Kidney epithelial cell (primary cell): Measurements from ENCODE around the gene PLXNA4. TPM values are rescaled to one million over a fixed set of nuclear protein-coding genes. Genes with fewer than 3 reads are reported as not detected.
A peak's percentile ranks its signal among the peaks of the same experiment; 100 is the strongest.

Experiments
- DNase-seq: peaks from one replicate; pipeline ENCODE4 v3.0.0-alpha.2; 2010; ENCODE audit warnings: low read depth
- H3K27me3 ChIP-seq: 2 replicates; pipeline ENCODE4 v1.6.0; 2011; ENCODE audit warnings: low read length; ENCODE audit not compliant: control insufficient read depth, insufficient read depth
- H3K36me3 ChIP-seq: 2 replicates; pipeline ENCODE4 v1.5.1; 2011; ENCODE audit warnings: low read length; ENCODE audit not compliant: control insufficient read depth, insufficient read depth
- H3K4me3 ChIP-seq: 2 replicates; pipeline ENCODE4 v1.5.1; 2011; ENCODE audit warnings: low read depth, mild to moderate bottlenecking, control low read depth, low read length
- CTCF ChIP-seq: IDR thresholded peaks from 2 replicates; pipeline ENCODE4 v1.5.1; 2011; ENCODE audit warnings: mild to moderate bottlenecking, moderate library complexity, low read length, control low read depth, inconsistent platforms; ENCODE audit not compliant: insufficient read depth, poor library complexity, severe bottlenecking
- total RNA-seq: library from RNA; depleted of rRNA; stranded (reverse); fragments of >200 nt; gene quantifications from 2 replicates; pipeline ENCODE4 v1.2.3, GENCODE V29; 2015

The PLXNA4 gene
- total RNA-seq, 1 donor from 2014 or later, result 5.9 TPM

DNA sequence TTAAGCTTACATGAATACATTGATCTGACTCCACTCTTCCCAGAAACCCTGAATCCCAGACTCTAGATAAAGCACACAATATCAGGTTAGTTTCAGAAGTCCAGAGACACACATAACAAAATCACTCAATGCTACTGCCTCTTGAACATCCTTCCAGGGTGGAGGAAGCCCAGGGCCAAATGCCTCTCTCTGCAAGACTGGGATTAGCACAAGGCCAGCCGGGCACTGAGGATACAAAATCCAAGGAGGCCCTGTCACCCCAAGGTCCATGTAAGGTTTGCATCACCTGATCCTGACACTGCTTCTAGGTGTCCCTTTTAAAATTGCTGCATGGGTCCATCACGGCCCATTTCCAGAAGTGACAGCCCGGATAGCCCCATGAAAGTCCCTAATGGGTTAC, 2.6 kb upstream of the PLXNA4 start:
- Histone ChIP-seq H3K36me3 (no peaks in the 10 kb centered on the region), H3K4me3 (no peak overlapping the region), H3K27me3 (peaks cover 42% of the 10 kb centered on the region)
- TF ChIP-seq CTCF, result no peak
- DNase-seq, result no peak

DNA sequence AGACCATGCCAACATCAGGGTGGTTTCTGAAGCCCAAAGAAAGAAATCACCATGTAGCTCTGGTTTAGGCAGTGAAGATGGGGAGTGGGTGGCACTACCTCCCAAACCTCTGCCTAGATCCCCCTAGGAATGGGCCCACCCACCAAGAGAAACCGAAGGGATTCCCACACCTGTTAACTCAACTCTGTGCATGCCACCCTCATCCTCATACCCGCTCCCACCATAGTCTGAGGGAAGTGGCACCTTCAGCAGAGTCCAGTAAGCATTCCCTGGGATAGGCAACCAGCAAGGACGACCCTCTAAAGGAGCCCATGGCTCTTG, 1.7 kb upstream of the PLXNA4 start:
- DNase-seq, result no peak
- H3K4me3 ChIP-seq, result no peak overlapping the region
- H3K27me3 ChIP-seq, result peaks cover 50% of the 10 kb centered on the region
- H3K36me3 ChIP-seq, result no peaks in the 10 kb centered on the region
- no peak for TF ChIP-seq CTCF

DNA sequence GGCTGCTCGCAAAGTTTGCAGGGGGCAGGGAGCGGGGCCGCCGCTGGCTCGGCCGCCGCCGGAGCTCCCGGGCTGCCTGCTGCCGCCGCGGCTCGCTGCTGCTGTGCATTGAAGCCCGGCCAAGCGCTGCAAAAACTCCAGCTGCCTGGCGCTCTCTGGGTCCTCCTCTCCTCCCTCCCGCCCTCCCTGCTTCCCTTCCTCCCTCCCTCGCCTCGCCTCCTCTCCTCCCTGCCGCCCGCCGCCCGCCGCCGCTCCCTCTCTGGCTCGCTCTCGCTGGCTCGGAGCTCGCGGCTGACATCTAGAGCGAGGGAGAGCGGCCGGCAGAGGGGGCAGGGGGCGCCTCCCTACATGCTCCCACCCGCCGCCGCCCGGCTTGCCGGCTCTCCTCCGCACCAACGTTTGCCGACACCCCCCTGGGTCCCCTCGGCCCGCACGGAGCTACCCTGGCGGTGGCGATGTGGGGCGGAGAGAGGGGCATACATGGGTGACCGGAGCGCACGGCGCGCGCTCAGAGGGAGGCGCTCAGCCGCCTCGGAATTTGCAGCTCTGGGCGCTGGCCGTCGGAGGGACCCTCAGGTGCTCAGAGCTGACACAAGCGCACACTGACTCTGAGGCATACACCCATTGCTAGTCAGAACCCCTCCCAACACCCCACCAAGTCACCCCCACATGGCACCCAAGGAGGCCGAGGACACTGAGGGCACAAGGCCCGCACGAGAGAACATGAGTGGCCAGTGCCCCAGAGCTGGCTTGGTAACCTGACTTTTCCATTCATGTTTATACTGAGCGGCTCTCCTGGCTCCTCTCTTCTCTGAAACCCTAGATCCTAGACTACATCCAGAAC, 1.2 kb upstream of the PLXNA4 start:
- H3K27me3 ChIP-seq, result peaks cover 56% of the 10 kb centered on the region
- no peak for DNase-seq
- H3K36me3 ChIP-seq, result no peaks in the 10 kb centered on the region
- no peak for TF ChIP-seq CTCF
- peak overlapping the region; percentile 13 for H3K4me3 ChIP-seq

DNA sequence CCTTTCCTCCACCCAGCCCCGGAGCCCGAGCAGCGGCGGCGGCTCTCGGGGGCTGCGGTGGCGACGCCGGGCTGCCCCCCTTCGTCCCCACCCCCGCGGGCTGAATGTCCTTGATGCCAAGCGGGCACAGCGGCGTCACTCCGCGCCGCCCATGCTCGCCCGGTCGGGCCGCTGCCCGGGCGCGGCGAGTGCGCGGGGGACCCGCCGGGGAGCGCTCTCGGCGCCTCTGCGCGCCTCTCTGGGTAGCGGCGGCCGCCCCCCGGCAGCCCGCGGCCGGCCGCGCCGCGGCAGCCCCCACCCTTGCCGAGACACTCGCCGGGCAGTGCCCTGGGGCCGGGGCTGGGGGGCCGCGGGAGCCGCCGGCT, 433 bp upstream of the PLXNA4 start:
- Histone ChIP-seq H3K4me3 (peak overlapping the region; percentile 21), H3K27me3 (peaks cover 62% of the 10 kb centered on the region), H3K36me3 (no peaks in the 10 kb centered on the region)
- DNase-seq, result no peak
- no peak for TF ChIP-seq CTCF

DNA sequence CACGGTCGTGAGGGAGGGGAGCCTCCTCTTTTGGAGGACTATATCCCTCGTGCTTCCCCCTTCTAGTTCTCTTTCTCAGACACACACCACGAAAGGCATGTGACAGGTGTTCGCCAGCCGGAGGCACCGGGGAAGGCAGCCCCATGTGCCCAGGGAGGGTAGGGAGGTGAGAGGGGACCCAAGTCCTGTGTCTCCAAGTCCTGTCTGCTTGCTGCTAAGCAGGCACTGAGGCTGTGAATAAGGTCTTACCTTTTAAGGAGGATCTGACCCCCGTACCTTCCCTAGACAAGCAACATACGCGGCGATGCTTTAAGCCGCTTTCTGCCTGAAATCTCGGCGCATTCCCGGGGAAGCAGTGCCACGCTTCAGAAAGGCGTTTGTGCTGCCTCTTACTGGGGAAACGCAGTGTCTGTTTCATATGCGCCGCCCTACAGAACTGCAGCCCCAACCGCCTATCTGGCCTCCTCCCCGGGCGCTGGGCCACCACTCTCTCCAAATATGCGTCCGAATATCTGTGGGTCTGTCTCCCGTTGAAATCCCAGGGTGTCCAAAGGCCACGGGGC, 770 bp downstream of the PLXNA4 start:
- H3K36me3 ChIP-seq, result no peaks in the 10 kb centered on the region
- TF ChIP-seq CTCF, result peak; percentile 28
- no peak overlapping the region for H3K4me3 ChIP-seq
- no peak for DNase-seq
- H3K27me3 ChIP-seq, result peaks cover 65% of the 10 kb centered on the region

- no peak for TF ChIP-seq CTCF
- H3K36me3 ChIP-seq, result no peaks in the 10 kb centered on the region
- H3K4me3 ChIP-seq, result no peak overlapping the region
- H3K27me3 ChIP-seq, result peaks cover 67% of the 10 kb centered on the region
- no peak for DNase-seq
These were observed 2.0 kb downstream of the PLXNA4 start for GRCh38 chr7:132574223-132574622.
